Activated CD4-positive, alpha-beta T cell treated with anti-CD3 and anti-CD28 coated beads, Interleukin-2, amount 50 U/mL, for 4 hours (primary cell): Measurements from ENCODE around the gene KCNIP3.
"Not testable (repeated sequence)": the region's sequence is repeated elsewhere in the genome, so short reads cannot be mapped to it uniquely, and the experiment has no call there.

Source experiments
- DNase-seq, 2 experiments: peaks; one replicate each; pipeline ENCODE4 v3.0.0-alpha.2; 2020

The KCNIP3 gene

GRCh38 chr2:95374451-95374920 is 77.3 kb downstream of the KCNIP3 start:
- DNase-seq: no peak

- DNase-seq: no peak
These were observed 77.8 kb downstream of the KCNIP3 start for GRCh38 chr2:95374921-95375471.

- DNase-seq: no peak
These were observed 78.5 kb downstream of the KCNIP3 start for GRCh38 chr2:95375532-95376150.

GRCh38 chr2:95376311-95377215 is 79.4 kb downstream of the KCNIP3 start:
- DNase-seq: no peak

GRCh38 chr2:95377216-95378123 is 80.3 kb downstream of the KCNIP3 start:
- no peak for DNase-seq

GRCh38 chr2:95378281-95378680 is 81.1 kb downstream of the KCNIP3 start:
- DNase-seq: not testable (repeated sequence)

- no peak for DNase-seq
These were observed 82.3 kb downstream of the KCNIP3 start for GRCh38 chr2:95379371-95379831.

GRCh38 chr2:95380280-95380679 is 83.1 kb downstream of the KCNIP3 start:
- DNase-seq: no peak

GRCh38 chr2:95380731-95381130 is 83.6 kb downstream of the KCNIP3 start:
- no peak for DNase-seq

GRCh38 chr2:95381212-95382191 is 84.4 kb downstream of the KCNIP3 start:
- no peak for DNase-seq

GRCh38 chr2:95382192-95382591 is 85.0 kb downstream of the KCNIP3 start:
- DNase-seq: no peak

- no peak for DNase-seq
These were observed 85.8 kb downstream of the KCNIP3 start for GRCh38 chr2:95382686-95383634.

- DNase-seq: no peak
These were observed 86.5 kb downstream of the KCNIP3 start for GRCh38 chr2:95383635-95384027.

- no peak for DNase-seq
These were observed 87.9 kb downstream of the KCNIP3 start for GRCh38 chr2:95384854-95385569.

- DNase-seq: no peak
These were observed 88.4 kb downstream of the KCNIP3 start for GRCh38 chr2:95385570-95385984.

GRCh38 chr2:95386031-95386430 is 88.9 kb downstream of the KCNIP3 start:
- DNase-seq: no peak

GRCh38 chr2:95387358-95387757 is 90.2 kb downstream of the KCNIP3 start:
- DNase-seq: no peak

GRCh38 chr2:95388091-95388692 is 91.0 kb downstream of the KCNIP3 start:
- no peak for DNase-seq

- no peak for DNase-seq
These were observed 91.7 kb downstream of the KCNIP3 start for GRCh38 chr2:95388856-95389244.
